Umbilical cord (tissue), 2 donors: ENCODE data around the gene EPG5. TPM values are rescaled to one million over a fixed set of nuclear protein-coding genes. Genes with fewer than 3 reads are reported as not detected.
"Not testable (repeated sequence)": the region's sequence is repeated elsewhere in the genome, so short reads cannot be mapped to it uniquely, and the experiment has no call there.

Experiments used
- DNase-seq: peaks from one replicate; pipeline ENCODE4 v3.0.0-alpha.2; 2015; ENCODE audit warnings: low spot score
- total RNA-seq: library from RNA; depleted of rRNA; stranded (reverse); fragments of >200 nt; gene quantifications from one replicate; pipeline ENCODE4 v1.2.3, GENCODE V29; 2014; ENCODE audit warnings: low replicate concordance; ENCODE audit not compliant: insufficient read depth

The EPG5 gene
- total RNA-seq, 1 donor from 2014 or later, result 23.8 TPM

DNA sequence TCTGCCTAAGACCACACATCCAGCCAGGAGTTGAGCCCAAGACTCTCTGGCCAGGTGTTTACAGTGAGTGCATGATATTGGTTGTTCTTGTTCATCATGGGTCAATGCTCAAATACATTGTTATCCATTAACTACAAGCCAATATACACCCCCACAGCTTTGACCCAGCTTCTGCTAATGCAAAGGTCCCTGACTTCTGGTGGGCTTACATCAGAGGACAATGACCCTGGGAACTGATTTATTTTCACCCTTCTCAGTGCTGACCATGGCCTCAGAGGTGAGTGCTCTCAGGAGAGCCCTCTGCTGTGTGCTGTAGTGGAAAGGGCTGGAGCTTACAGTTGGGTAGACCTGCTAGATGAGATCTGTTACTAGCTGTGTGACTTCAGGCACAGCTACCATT is 152.4 kb downstream of the EPG5 start:
- not testable (repeated sequence) for DNase-seq

DNA sequence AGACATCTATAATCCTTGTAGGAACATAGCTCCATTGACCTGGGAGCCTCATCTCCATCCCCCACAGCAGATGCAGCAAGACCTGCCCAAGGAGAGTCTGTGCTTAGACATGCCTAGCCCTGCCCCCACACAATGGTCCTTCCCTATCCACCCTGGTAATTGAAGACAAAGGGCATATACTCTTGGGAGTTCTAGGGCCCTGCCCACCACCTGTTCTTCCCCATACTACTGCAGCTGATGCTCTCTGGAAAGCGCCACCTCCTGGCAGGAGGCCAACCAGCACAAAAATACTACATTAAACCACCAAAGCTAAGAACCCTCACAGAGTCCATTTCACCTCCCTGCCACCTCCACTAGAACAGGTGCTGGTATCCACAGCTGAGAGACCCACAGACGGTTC is 160.0 kb downstream of the EPG5 start:
- not testable (repeated sequence) for DNase-seq

DNA sequence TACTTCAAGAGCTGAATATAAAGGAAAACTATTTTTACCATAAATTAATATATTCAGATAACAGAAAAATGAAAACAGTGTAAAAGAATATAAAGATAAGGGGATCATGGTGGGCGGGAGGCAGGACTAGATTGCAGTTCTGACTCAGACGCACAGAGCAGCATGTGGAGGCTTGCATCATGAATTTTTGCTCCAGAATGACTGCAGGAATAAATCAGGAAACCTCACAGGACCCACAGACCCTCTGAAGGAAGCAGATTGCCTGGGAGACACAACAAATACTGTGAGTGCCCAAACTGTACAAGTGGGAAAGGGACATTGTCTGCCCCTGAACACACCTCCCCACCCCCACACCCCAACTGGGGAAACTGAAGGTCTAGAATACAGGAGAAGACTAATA is 160.9 kb downstream of the EPG5 start:
- DNase-seq, result peak; percentile 57

DNA sequence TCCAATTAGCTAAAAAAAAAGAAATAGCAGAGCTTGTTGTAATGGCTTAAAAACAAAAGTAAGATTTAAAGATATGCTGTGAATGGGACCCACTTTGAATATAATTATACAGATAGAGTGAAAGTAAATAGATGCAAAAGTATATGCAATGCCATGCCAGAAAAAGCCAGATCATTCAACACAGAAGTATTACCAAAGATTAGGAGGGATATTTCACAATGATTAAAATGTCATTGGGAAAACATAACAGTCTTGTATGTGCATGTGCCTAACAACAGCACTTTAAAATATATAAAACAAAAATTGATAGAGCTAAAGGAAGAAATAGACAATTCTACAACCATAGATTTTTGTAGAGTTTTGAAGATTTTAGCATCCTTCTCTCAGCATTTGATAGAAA is 161.6 kb downstream of the EPG5 start:
- DNase-seq, result no peak

DNA sequence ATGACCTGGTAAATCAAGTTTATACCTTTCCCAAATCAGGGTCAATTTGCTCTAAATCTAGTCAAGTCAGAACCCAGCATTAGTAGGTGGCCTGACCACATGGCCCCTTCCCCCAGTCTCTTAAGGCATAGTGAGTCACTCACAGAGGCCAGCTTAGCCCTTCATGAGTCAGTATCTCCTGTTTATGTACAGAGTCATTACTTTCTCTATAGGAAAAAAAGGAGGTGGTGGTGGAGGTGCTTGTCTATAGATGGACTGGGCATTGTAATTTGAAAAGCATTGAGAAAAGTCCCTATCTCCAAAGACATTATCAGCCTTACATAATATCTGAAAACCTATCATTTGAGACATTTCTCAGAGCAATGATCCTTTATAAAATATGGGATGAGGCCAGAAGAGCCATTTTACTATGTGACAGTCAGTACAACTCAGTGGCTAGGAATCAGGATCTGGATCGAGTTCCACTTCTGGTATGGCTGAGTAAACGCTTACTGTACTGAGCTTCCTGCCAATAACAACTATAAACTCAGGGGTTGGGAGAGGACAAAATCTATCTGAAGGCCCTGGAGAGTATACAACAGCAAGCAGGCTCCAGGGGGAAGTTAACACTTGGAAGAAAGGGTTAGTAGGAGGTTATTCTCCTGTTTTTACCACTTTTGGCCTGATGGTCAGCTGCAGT is 164.2 kb downstream of the EPG5 start:
- DNase-seq, result peak; percentile 66

DNA sequence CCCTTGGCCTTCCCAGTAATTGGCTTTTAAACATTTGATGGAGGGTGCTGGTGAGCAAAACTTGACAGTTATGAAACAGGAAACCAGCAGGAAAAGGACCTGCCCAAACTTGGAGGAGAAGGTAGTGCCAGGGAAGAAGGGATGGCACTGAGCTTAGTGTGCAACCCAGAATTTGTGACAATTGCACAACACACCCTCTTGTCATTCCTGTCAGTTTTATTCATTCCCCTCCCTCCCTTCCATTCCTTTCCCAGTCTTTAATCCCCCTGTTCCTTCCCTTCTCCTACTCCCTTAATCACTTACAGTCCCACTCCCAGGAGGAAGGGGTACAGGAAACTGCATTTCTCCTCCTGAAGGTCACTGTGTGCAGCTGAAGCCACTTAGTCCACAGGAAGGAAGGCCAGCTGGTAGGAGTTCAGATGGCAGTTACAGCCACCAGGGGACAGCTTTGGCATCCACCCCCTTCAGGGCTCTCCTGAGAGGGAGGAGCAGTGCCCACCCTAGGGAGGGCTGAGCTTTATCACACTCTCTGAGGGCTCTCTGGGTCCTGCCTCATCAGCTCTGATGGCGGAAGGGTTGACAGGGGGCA is 165.6 kb downstream of the EPG5 start:
- no peak for DNase-seq

Other genes starting within 250 kb of the EPG5 start
- gene SLC14A1, start 243.1 kb downstream of the EPG5 start, total RNA-seq, result 15.2 TPM
- gene SIGLEC15, start 141.7 kb downstream of the EPG5 start, total RNA-seq, result 1.2 TPM
- gene PSTPIP2, start 104.9 kb upstream of the EPG5 start, total RNA-seq, result 6.7 TPM
- gene ATP5F1A, start 131.0 kb upstream of the EPG5 start, total RNA-seq, result 259 TPM
- 63.6 TPM for gene HAUS1, start 137.1 kb upstream of the EPG5 start, total RNA-seq